ENCODE results near the gene TBL1XR1.

GRCh38 chr3:176974279-176974678 lies 223.0 kb downstream of the TBL1XR1 start:
- TF ChIP-seq ZNF816 (CRISPR knock-in tag; IDR thresholded peaks at IDR 0.05; ENCODE audit: borderline replicate concordance) (no peak), TAF1 (CRISPR knock-in tag; IDR thresholded peaks at IDR 0.05) (no peak), TRIM24 (CRISPR knock-in tag; IDR thresholded peaks at IDR 0.05) (no peak), THAP7 (CRISPR knock-in tag; IDR thresholded peaks at IDR 0.05) (no peak), MZF1 (CRISPR knock-in tag; IDR thresholded peaks at IDR 0.05; ENCODE audit: borderline replicate concordance) (no peak), PHF20 (CRISPR knock-in tag; IDR thresholded peaks at IDR 0.05) (no peak), XRCC5 (optimal IDR thresholded peaks at IDR 0.05; ENCODE audit: low read length) (no peak), JUNB (CRISPR knock-in tag; IDR thresholded peaks at IDR 0.05; ENCODE audit: borderline replicate concordance) (no peak), ZNF883 (CRISPR knock-in tag; IDR thresholded peaks at IDR 0.05; ENCODE audit: not compliant biosample characterization) (no peak), ZNF713 (CRISPR knock-in tag; IDR thresholded peaks at IDR 0.05) (no peak), ZBTB1 (CRISPR knock-in tag; IDR thresholded peaks at IDR 0.05; ENCODE audit: borderline replicate concordance) (no peak), THRA (CRISPR knock-in tag; IDR thresholded peaks at IDR 0.05; ENCODE audit: borderline replicate concordance) (no peak), YY1 (IDR thresholded peaks at IDR 0.05; ENCODE audit: insufficient read depth, insufficient replicate concordance, low read depth, low read length) (no peak), CBX5 (CRISPR knock-in tag; IDR thresholded peaks at IDR 0.05; ENCODE audit: borderline replicate concordance) (no peak)
